Kidney (tissue), 14 donors: Measurements from ENCODE around the gene NR2C2AP. TPM values are rescaled to one million over a fixed set of nuclear protein-coding genes. Genes with fewer than 3 reads are reported as not detected.

Experiments
- DNase-seq, 5 donors: peaks; one replicate each; pipeline ENCODE4 v3.0.0-alpha.2; 2013 to 2020
- FAIRE-seq: peaks from 2 replicates; lab custom pipeline; 2012; peaks lifted over from hg19 to GRCh38; lab: Jason Lieb, UNC
- H3K27ac ChIP-seq, 2 donors: one replicate each; pipeline ENCODE4 v1.7.0; 2013; ENCODE audit warnings: low read depth in 2 of 2, low read length in 2 of 2, inconsistent platforms in 1 of 2
- H3K27me3 ChIP-seq: one replicate; pipeline ENCODE4 v1.7.1; 2013; ENCODE audit warnings: low read length, inconsistent platforms; ENCODE audit not compliant: control insufficient read depth, insufficient read depth
- H3K36me3 ChIP-seq, 3 donors: one replicate each; pipeline versions ENCODE4 v1.7.0 to v1.7.1; 2013; ENCODE audit warnings: low read length in 3 of 3, control low read depth in 1 of 3, inconsistent platforms in 1 of 3; ENCODE audit not compliant: insufficient read depth in 3 of 3, control insufficient read depth in 2 of 3
- H3K4me1 ChIP-seq, 3 donors: one replicate each; pipeline versions ENCODE4 v1.7.0 to v1.7.1; 2013; ENCODE audit warnings: low read length in 3 of 3, inconsistent platforms in 1 of 3, low read depth in 1 of 3; ENCODE audit not compliant: control insufficient read depth in 2 of 3, insufficient read depth in 2 of 3
- H3K4me3 ChIP-seq, 3 donors: one replicate each; pipeline versions ENCODE4 v1.7.0 to v1.8.1; 2013; ENCODE audit warnings: low read length in 3 of 3, control low read depth in 1 of 3, inconsistent platforms in 1 of 3
- H3K9ac ChIP-seq, 3 donors: one replicate each; pipeline versions ENCODE4 v1.7.0 to v1.7.1; 2013; ENCODE audit warnings: low read length in 3 of 3, control low read depth in 1 of 3, inconsistent platforms in 1 of 3
- H3K9me3 ChIP-seq, 3 donors: one replicate each; pipeline versions ENCODE4 v1.7.0 to v1.7.1; 2013; ENCODE audit warnings: low read length in 3 of 3, control low read depth in 1 of 3, inconsistent platforms in 1 of 3; ENCODE audit not compliant: control insufficient read depth in 2 of 3, insufficient read depth in 1 of 3
- intact Hi-C: fragments of 100-400 bp; cut with DNase I; formaldehyde crosslinking; loops from one replicate; pipeline ENCODE4 v1.11.1; 2022
- polyA plus RNA-seq: library from polyadenylated mRNA; stranded (reverse); fragments of 350-450 nt; fragmentation: Illumina TruSeq; extraction: RNeasy Lipid Tissue Mini Kit (QIAGEN cat#74804); gene quantifications from one replicate; pipeline ENCODE4 v1.2.3, GENCODE V29; 2014; ENCODE audit warnings: low read depth, low replicate concordance; ENCODE audit not compliant: insufficient read depth
- total RNA-seq: library from RNA; stranded (reverse); fragmentation: NEBNext Ultra II Directional; extraction: Animal tissue kit (Norgen Biotek cat#: 25700); gene quantifications from one replicate; pipeline ENCODE4 v1.2.1, GENCODE V29; 2021
- TF ChIP-seq, protein P1 (sequence below): IDR thresholded peaks from 3 replicates; pipeline ENCODE4 v1.5.1; 2012; ENCODE audit warnings: mild to moderate bottlenecking, moderate library complexity, borderline replicate concordance; ENCODE audit not compliant: insufficient read depth; ENCODE audit errors: extremely low read depth
- donor health status: control.
- donor health status: control.
- donor health status: control.
- donor health status: control.
- donor health status: control.
- donor health status: DM: yes; HTN: yes; CAD: no.
- donor health status: Normal renal cell carcinoma (clear cell type).

NR2C2AP gene
- total and polyA plus RNA-seq, 2 donors from 2014 or later = 13.5 to 15.5 TPM

GRCh38 chr19:19192078-19192882, 10.9 kb downstream of the NR2C2AP start, which contains the start of the genes BORCS8 and RFXANK:
Gene BORCS8, minus strand, starts transcription at chr19:19192152. Its CDS starts 35 bp downstream, at chr19:19192117.
Gene RFXANK, plus strand, starts transcription at chr19:19192258. Its CDS starts 1,689 bp downstream, at chr19:19193947.
- Histone ChIP-seq H3K27me3 (no peaks in the 10 kb centered on the region), H3K9ac (peak within 1 kb of the TSS; percentile 89 to 99 (median 99)), H3K9me3 (no peaks in the 10 kb centered on the region), H3K27ac (peak within 1 kb of the TSS; percentile 100), H3K4me3 (peak within 1 kb of the TSS; percentile 88 to 99 (median 98)), H3K36me3 (peaks cover 0 to 3% (median 0%) of the 10 kb centered on the region in 3 donors), H3K4me1 (peaks cover 0 to 18% (median 4%) of the 10 kb centered on the region in 3 donors)
- intact Hi-C loops = no loop called here
- DNase-seq (peak; percentile 99 to 100 (median 100)), FAIRE-seq (peak; percentile 98)
- TF ChIP-seq, protein P1, sequence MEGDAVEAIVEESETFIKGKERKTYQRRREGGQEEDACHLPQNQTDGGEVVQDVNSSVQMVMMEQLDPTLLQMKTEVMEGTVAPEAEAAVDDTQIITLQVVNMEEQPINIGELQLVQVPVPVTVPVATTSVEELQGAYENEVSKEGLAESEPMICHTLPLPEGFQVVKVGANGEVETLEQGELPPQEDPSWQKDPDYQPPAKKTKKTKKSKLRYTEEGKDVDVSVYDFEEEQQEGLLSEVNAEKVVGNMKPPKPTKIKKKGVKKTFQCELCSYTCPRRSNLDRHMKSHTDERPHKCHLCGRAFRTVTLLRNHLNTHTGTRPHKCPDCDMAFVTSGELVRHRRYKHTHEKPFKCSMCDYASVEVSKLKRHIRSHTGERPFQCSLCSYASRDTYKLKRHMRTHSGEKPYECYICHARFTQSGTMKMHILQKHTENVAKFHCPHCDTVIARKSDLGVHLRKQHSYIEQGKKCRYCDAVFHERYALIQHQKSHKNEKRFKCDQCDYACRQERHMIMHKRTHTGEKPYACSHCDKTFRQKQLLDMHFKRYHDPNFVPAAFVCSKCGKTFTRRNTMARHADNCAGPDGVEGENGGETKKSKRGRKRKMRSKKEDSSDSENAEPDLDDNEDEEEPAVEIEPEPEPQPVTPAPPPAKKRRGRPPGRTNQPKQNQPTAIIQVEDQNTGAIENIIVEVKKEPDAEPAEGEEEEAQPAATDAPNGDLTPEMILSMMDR = peak; percentile 2

GRCh38 chr19:19191768-19192077, 11.5 kb downstream of the NR2C2AP start:
- DNase-seq (no peak), FAIRE-seq (no peak)
- Histone ChIP-seq H3K4me1 (peaks cover 0 to 18% (median 4%) of the 10 kb centered on the region in 3 donors), H3K9ac (peak overlapping the region; percentile 72 to 97 (median 93)), H3K27ac (peak overlapping the region; percentile 100), H3K36me3 (no peaks in the 10 kb centered on the region), H3K9me3 (no peaks in the 10 kb centered on the region), H3K27me3 (no peaks in the 10 kb centered on the region), H3K4me3 (peak overlapping the region; percentile 88 to 99 (median 98))
- intact Hi-C loops = no loop called here
- TF ChIP-seq, protein P1 = no peak

GRCh38 chr19:19186742-19187141, 16.5 kb downstream of the NR2C2AP start:
- no peaks in the 10 kb centered on the region for H3K9me3 ChIP-seq
- H3K4me1 ChIP-seq = peaks cover 0 to 15% (median 4%) of the 10 kb centered on the region in 3 donors
- H3K27ac ChIP-seq = no peak overlapping the region
- no peak for FAIRE-seq
- TF ChIP-seq, protein P1 = no peak
- H3K27me3 ChIP-seq = no peaks in the 10 kb centered on the region
- intact Hi-C loops = no loop called here
- H3K9ac ChIP-seq = no peak overlapping the region
- no peak overlapping the region for H3K4me3 ChIP-seq
- no peak for DNase-seq
- peaks cover 0 to under 1% (median 0%) of the 10 kb centered on the region in 3 donors for H3K36me3 ChIP-seq
